Measurements from ENCODE around the gene CST6. TPM values are rescaled to one million over a fixed set of nuclear protein-coding genes. Genes with fewer than 3 reads are reported as not detected.

Gene CST6
- total and polyA plus RNA-seq, 2 of the 13 experiments (the other 11 are each of a cell fraction or from before 2014, with no cell fraction given), result not detected

DNA sequence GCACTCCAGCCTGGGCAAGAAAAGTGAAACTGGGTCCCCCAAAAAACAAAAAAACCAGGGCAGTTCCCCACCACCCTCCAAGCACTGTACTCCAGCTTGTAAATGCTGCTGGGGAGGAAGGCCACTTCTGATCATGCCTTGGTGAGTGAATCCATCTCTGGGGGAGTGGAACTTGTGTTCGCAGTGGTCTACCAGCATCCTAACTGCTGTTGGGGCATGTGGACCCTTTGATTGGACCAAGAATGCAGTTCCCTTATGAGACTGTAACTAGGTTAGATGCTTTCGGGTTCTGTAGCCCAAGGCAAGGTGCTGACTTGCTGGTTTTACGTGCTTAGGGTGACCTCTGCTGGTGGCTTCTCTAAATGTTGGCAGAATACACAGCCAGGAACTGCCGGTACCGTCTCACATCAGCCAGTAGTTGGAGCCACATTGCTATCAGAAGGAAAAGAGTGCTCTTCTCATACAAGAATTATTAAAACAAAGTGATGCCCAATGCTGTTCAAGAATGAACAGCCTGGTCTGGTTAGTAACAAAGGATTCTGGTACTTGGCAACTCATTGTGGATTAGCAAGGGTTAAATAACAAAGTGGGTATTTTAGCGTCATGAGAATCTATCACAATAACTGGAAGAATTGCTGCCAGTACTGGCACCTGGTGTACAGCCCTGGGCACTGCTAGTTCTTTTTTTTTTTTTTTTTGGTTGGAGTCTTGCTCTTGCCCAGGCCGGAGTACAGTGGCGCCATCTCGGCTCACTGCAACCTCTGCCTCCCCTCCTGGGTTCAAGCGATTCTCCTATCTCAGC lies 22.8 kb upstream of the CST6 start (continued):
- TF ChIP-seq ZNF362 (CRISPR knock-in tag; IDR thresholded peaks at IDR 0.05; ENCODE audit: borderline replicate concordance) (peak; percentile 73; the same call in 1 of the 2 replicates), MAFF (IDR thresholded peaks at IDR 0.05; ENCODE audit: low read depth, low read length) (peak; percentile 59; the same call in 1 of the 2 replicates), USF2 (IDR thresholded peaks at IDR 0.05; ENCODE audit: low read depth, low read length) (no peak), USF2 (CRISPR knock-in tag; IDR thresholded peaks at IDR 0.05; ENCODE audit: borderline replicate concordance) (no peak), RNF2 (conservative IDR thresholded peaks at IDR 0.05; ENCODE audit: low read depth) (no peak), SETDB1 (CRISPR knock-in tag; IDR thresholded peaks at IDR 0.05; ENCODE audit: borderline replicate concordance) (no peak), ZSCAN31 (CRISPR knock-in tag; IDR thresholded peaks at IDR 0.05; ENCODE audit: low read depth) (peak; percentile 56; the same call in 1 of the 2 replicates), HDAC1 (CRISPR knock-in tag; IDR thresholded peaks at IDR 0.05) (no peak), ZNF550 (CRISPR knock-in tag; IDR thresholded peaks at IDR 0.05; ENCODE audit: borderline replicate concordance) (no peak), XRCC5 (optimal IDR thresholded peaks at IDR 0.05; ENCODE audit: low read length) (peak; percentile 92), ZFAT (CRISPR knock-in tag; conservative IDR thresholded peaks at IDR 0.05) (no peak), ERF (CRISPR knock-in tag; IDR thresholded peaks at IDR 0.05) (0 out of 2 replicates have a peak, but pooled peaks have one; percentile 42), TEF (CRISPR knock-in tag; IDR thresholded peaks at IDR 0.05) (no peak), STAG1 (CRISPR knock-in tag; IDR thresholded peaks at IDR 0.05) (peak; percentile 99), FOSL2 (CRISPR knock-in tag; IDR thresholded peaks at IDR 0.05) (peak; percentile 42; the same call in 1 of the 2 replicates), MATR3 (CRISPR knock-in tag; IDR thresholded peaks at IDR 0.05) (no peak), ZNF24 (IDR thresholded peaks at IDR 0.05) (peak; percentile 29; the same call in 1 of the 2 replicates), RBFOX2 (IDR thresholded peaks at IDR 0.05; ENCODE audit: low read depth, low read length) (no peak), ZNF746 (CRISPR knock-in tag; IDR thresholded peaks at IDR 0.05) (no peak)
- TF ChIP-seq, protein P1, sequence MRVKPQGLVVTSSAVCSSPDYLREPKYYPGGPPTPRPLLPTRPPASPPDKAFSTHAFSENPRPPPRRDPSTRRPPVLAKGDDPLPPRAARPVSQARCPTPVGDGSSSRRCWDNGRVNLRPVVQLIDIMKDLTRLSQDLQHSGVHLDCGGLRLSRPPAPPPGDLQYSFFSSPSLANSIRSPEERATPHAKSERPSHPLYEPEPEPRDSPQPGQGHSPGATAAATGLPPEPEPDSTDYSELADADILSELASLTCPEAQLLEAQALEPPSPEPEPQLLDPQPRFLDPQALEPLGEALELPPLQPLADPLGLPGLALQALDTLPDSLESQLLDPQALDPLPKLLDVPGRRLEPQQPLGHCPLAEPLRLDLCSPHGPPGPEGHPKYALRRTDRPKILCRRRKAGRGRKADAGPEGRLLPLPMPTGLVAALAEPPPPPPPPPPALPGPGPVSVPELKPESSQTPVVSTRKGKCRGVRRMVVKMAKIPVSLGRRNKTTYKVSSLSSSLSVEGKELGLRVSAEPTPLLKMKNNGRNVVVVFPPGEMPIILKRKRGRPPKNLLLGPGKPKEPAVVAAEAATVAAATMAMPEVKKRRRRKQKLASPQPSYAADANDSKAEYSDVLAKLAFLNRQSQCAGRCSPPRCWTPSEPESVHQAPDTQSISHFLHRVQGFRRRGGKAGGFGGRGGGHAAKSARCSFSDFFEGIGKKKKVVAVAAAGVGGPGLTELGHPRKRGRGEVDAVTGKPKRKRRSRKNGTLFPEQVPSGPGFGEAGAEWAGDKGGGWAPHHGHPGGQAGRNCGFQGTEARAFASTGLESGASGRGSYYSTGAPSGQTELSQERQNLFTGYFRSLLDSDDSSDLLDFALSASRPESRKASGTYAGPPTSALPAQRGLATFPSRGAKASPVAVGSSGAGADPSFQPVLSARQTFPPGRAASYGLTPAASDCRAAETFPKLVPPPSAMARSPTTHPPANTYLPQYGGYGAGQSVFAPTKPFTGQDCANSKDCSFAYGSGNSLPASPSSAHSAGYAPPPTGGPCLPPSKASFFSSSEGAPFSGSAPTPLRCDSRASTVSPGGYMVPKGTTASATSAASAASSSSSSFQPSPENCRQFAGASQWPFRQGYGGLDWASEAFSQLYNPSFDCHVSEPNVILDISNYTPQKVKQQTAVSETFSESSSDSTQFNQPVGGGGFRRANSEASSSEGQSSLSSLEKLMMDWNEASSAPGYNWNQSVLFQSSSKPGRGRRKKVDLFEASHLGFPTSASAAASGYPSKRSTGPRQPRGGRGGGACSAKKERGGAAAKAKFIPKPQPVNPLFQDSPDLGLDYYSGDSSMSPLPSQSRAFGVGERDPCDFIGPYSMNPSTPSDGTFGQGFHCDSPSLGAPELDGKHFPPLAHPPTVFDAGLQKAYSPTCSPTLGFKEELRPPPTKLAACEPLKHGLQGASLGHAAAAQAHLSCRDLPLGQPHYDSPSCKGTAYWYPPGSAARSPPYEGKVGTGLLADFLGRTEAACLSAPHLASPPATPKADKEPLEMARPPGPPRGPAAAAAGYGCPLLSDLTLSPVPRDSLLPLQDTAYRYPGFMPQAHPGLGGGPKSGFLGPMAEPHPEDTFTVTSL (CRISPR knock-in tag; IDR thresholded peaks at IDR 0.05; ENCODE audit: borderline replicate concordance), result no peak

Data from HepG2 (cell line).